IMR-90 (cell line): Measurements from ENCODE around the gene MBTPS1. TPM values are rescaled to one million over a fixed set of nuclear protein-coding genes. Genes with fewer than 3 reads are reported as not detected.

Experiments
- ATAC-seq: fragments of 200-7000 bp; cut with Tn5 transposase; 2 replicates; pipeline ENCODE4 v1.9.1; 2020; ENCODE audit warnings: low read depth, mild to moderate bottlenecking, moderate library complexity
- BruUV-seq: library from RNA; stranded (reverse); fragments of 400-500 nt; replicated peaks from 2 replicates; lab custom pipeline; 2021; lab: Mats Ljungman, UMichigan
- CTCF ChIA-PET: fragments of 300-600 bp; formaldehyde crosslinking; extraction: SDS; loops from one replicate; lab custom pipeline; 2021; ENCODE audit warnings: antibody characterized with exemption; lab: Yijun Ruan, JAX
- POLR2A ChIA-PET: fragments of 300-600 bp; sonication (Branson Sonifier 250); formaldehyde crosslinking; loops from one replicate; lab custom pipeline; 2022; ENCODE audit warnings: antibody characterized with exemption; ENCODE audit not compliant: unreplicated experiment; lab: Charles Lee
- DNase-seq: peaks from one replicate; pipeline ENCODE4 v3.0.0; 2013
- H2AFZ ChIP-seq: replicated peaks from 2 replicates; pipeline ENCODE3; 2013; ENCODE audit warnings: low read length, mild to moderate bottlenecking; ENCODE audit not compliant: poor library complexity
- H2AK5ac ChIP-seq: 2 replicates; pipeline ENCODE4 v1.6.1; 2013; ENCODE audit warnings: low read depth, low read length, inconsistent platforms
- H2AK9ac ChIP-seq: replicated peaks from 2 replicates; pipeline ENCODE3; 2013; ENCODE audit warnings: mild to moderate bottlenecking, low read depth, low read length, moderate library complexity; ENCODE audit not compliant: poor library complexity
- H2BK120ac ChIP-seq: 2 replicates; pipeline ENCODE4 v1.6.1; 2013; ENCODE audit warnings: low read depth, low read length, inconsistent platforms
- H2BK15ac ChIP-seq: 3 replicates; pipeline ENCODE4 v1.6.1; 2013; ENCODE audit warnings: low read depth, low read length, inconsistent platforms
- H2BK20ac ChIP-seq: 2 replicates; pipeline ENCODE4 v1.6.1; 2013; ENCODE audit warnings: low read depth, mild to moderate bottlenecking, inconsistent platforms, low read length, moderate library complexity
- H2BK5ac ChIP-seq: 2 replicates; pipeline ENCODE4 v1.6.1; 2013; ENCODE audit warnings: mild to moderate bottlenecking, low read depth, low read length, inconsistent platforms; ENCODE audit not compliant: poor library complexity, severe bottlenecking
- H3K14ac ChIP-seq: replicated peaks from 2 replicates; pipeline ENCODE4 v1.6.1; 2013; ENCODE audit warnings: low read depth, low read length, inconsistent platforms
- H3K18ac ChIP-seq: 2 replicates; pipeline ENCODE4 v1.6.1; 2013; ENCODE audit warnings: low read depth, low read length, control low read depth
- H3K23ac ChIP-seq: 2 replicates; pipeline ENCODE4 v1.6.1; 2013; ENCODE audit warnings: low read depth, low read length, inconsistent platforms
- H3K27ac ChIP-seq: 2 replicates; pipeline ENCODE4 v1.5.1; 2013; ENCODE audit warnings: mild to moderate bottlenecking, control low read depth, low read length; ENCODE audit not compliant: insufficient read depth
- H3K27me3 ChIP-seq: 2 replicates; pipeline ENCODE4 v1.6.1; 2013; ENCODE audit warnings: low read length; ENCODE audit not compliant: control insufficient read depth, insufficient read depth
- H3K36me3 ChIP-seq: 2 replicates; pipeline ENCODE4 v1.6.1; 2013; ENCODE audit warnings: low read length, mixed read lengths; ENCODE audit not compliant: control insufficient read depth, insufficient read depth
- H3K4ac ChIP-seq: 2 replicates; pipeline ENCODE4 v1.6.1; 2013; ENCODE audit warnings: low read depth, low read length, inconsistent platforms
- H3K4me1 ChIP-seq: 2 replicates; pipeline ENCODE4 v1.6.1; 2013; ENCODE audit warnings: low read length, mixed read lengths; ENCODE audit not compliant: control insufficient read depth, insufficient read depth
- H3K4me2 ChIP-seq: 2 replicates; pipeline ENCODE4 v1.6.1; 2013; ENCODE audit warnings: low read depth, mild to moderate bottlenecking, control low read depth, low read length, moderate library complexity
- H3K4me3 ChIP-seq: 2 replicates; pipeline ENCODE4 v1.5.1; 2013; ENCODE audit warnings: low read depth, mild to moderate bottlenecking, control low read depth, low read length, moderate library complexity; ENCODE audit not compliant: insufficient read depth
- H3K56ac ChIP-seq: 2 replicates; pipeline ENCODE4 v1.6.1; 2013; ENCODE audit warnings: low read length, inconsistent platforms; ENCODE audit not compliant: insufficient read depth; ENCODE audit errors: extremely low read depth
- H3K79me1 ChIP-seq, 2 experiments: 2 replicates each; pipeline ENCODE4 v1.6.1; 2013; ENCODE audit warnings: low read length in 2 of 2, inconsistent platforms in 1 of 2, low read depth in 1 of 2
- H3K9ac ChIP-seq: 2 replicates; pipeline ENCODE4 v1.6.1; 2013; ENCODE audit warnings: low read depth, low read length, control low read depth
- H3K9me1 ChIP-seq: 2 replicates; pipeline ENCODE4 v1.6.1; 2013; ENCODE audit warnings: low read length, inconsistent platforms; ENCODE audit not compliant: insufficient read depth
- H3K9me3 ChIP-seq: 2 replicates; pipeline ENCODE4 v1.6.1; 2013; ENCODE audit warnings: low read length; ENCODE audit not compliant: control insufficient read depth, insufficient read depth
- H4K20me1 ChIP-seq: 2 replicates; pipeline ENCODE4 v1.6.1; 2013; ENCODE audit warnings: low read length, inconsistent platforms; ENCODE audit not compliant: insufficient read depth
- H4K5ac ChIP-seq: 2 replicates; pipeline ENCODE4 v1.6.1; 2013; ENCODE audit warnings: mild to moderate bottlenecking, low read depth, low read length, control low read depth
- H4K8ac ChIP-seq, 2 experiments: 2 replicates each; pipeline ENCODE4 v1.6.1; 2013; ENCODE audit warnings: low read depth in 2 of 2, low read length in 2 of 2, control low read depth in 1 of 2, inconsistent platforms in 1 of 2
- H4K91ac ChIP-seq: 2 replicates; pipeline ENCODE4 v1.6.1; 2013; ENCODE audit warnings: low read depth, low read length, inconsistent platforms; ENCODE audit not compliant: insufficient read depth
- CEBPB ChIP-seq: IDR thresholded peaks from 2 replicates; pipeline ENCODE4 v1.6.1; 2012; ENCODE audit warnings: low read depth, low read length, improper control_type of control experiment
- CHD1 ChIP-seq: IDR thresholded peaks from 2 replicates; pipeline ENCODE4 v1.6.1; 2012; ENCODE audit warnings: low read depth, low read length, improper control_type of control experiment
- MAFK ChIP-seq: IDR thresholded peaks from 2 replicates; pipeline ENCODE4 v1.6.1; 2012; ENCODE audit warnings: low read depth, low read length, improper control_type of control experiment
- MXI1 ChIP-seq: IDR thresholded peaks from 2 replicates; pipeline ENCODE4 v1.6.1; 2012; ENCODE audit warnings: low read depth, mild to moderate bottlenecking, low read length, moderate library complexity, borderline replicate concordance
- POLR2A ChIP-seq: IDR thresholded peaks from 2 replicates; pipeline ENCODE4 v1.6.1; 2012; ENCODE audit warnings: mild to moderate bottlenecking, low read depth, low read length
- RAD21 ChIP-seq: IDR thresholded peaks from 2 replicates; pipeline ENCODE4 v1.6.1; 2012; ENCODE audit warnings: low read length, improper control_type of control experiment
- WGBS, 2 experiments: methylation state at CpG; one replicate each; pipeline versions ENCODE4 v1.1.5 to v1.1.7; 2013; ENCODE audit warnings: missing lambda C conversion rate in 2 of 2; ENCODE audit not compliant: insufficient read length in 1 of 2; ENCODE audit errors: extremely low coverage in 2 of 2; 5-methylcytosine and 5-hydroxymethylcytosine counted together
- dilution Hi-C: fragments of 300-500 bp; cut with HindIII; formaldehyde crosslinking; loops from one replicate; pipeline ENCODE4 v1.14.3; 2018; ENCODE audit warnings: low sequenced_read_pairs; ENCODE audit not compliant: unreplicated experiment
- in situ Hi-C: fragments of 300-500 bp; cut with MboI; formaldehyde crosslinking; loops from 3 replicates; pipeline ENCODE4 v1.14.3; 2019; ENCODE audit warnings: low sequenced_read_pairs, inconsistent platforms, mixed read lengths
- intact Hi-C: fragments of 100-400 bp; cut with micrococcal nuclease; formaldehyde crosslinking; loops from 2 replicates; pipeline ENCODE4 v1.10.0; 2022
- polyA plus RNA-seq, 3 experiments: library from polyadenylated mRNA; depleted of rRNA; stranded (reverse); fragments of >200 nt; gene quantifications; 2 replicates each; pipeline ENCODE4 v1.2.3, GENCODE V29; 2012; ENCODE audit warnings: low replicate concordance in 1 of 3
- total RNA-seq: library from RNA; depleted of rRNA; stranded (reverse); fragments of >200 nt; gene quantifications from 2 replicates; pipeline ENCODE4 v1.2.3, GENCODE V29; 2012
- TF ChIP-seq, protein P1 (sequence below): conservative IDR thresholded peaks from 2 replicates; pipeline ENCODE4 v1.5.1; 2012; ENCODE audit warnings: mild to moderate bottlenecking, low read depth, low read length, improper control_type of control experiment
- TF ChIP-seq, protein P2 (sequence below): fragments of 150-350 bp; IDR thresholded peaks from 2 replicates; pipeline ENCODE4 v1.6.1; 2016; ENCODE audit warnings: low read depth, mild to moderate bottlenecking, low read length, moderate library complexity, borderline replicate concordance

Gene MBTPS1
- total and polyA plus RNA-seq, 2 of the 4 experiments (the other 2 are of a cell fraction), result 59.0 to 70.4 TPM

- Histone ChIP-seq H2BK15ac (no peak overlapping the region), H3K36me3 (no peaks in the 10 kb centered on the region), H2AK9ac (no peak overlapping the region), H3K4me2 (no peak overlapping the region), H2BK5ac (no peak overlapping the region), H3K9ac (no peak overlapping the region), H3K23ac (no peak overlapping the region), H2AK5ac (no peak overlapping the region; the same call in 1 of the 2 replicates), H3K27ac (no peak overlapping the region), H3K9me1 (peaks cover 20% of the 10 kb centered on the region), H4K8ac (no peak overlapping the region), H2AFZ (no peak overlapping the region), H2BK120ac (no peak overlapping the region), H4K20me1 (peaks cover 21% of the 10 kb centered on the region; the same call in 1 of the 2 replicates), H3K56ac (no peak overlapping the region), H3K79me1 (peaks cover 25 to 63% of the 10 kb centered on the region in 2 experiments), H3K4me3 (no peak overlapping the region), H3K27me3 (no peaks in the 10 kb centered on the region), H3K4ac (no peak overlapping the region), H3K9me3 (no peaks in the 10 kb centered on the region), H3K18ac (no peak overlapping the region), H4K5ac (no peak overlapping the region), H2BK20ac (no peak overlapping the region), H4K91ac (no peak overlapping the region), H3K14ac (no peak overlapping the region), H3K4me1 (peaks cover 25% of the 10 kb centered on the region)
- WGBS, 2 experiments, result 90% methylated on average over 5 of the region's 8 CpGs; no CpG with 5 or more reads in 1 of the 2 experiments
- in situ Hi-C loops, result no loop called here
- POLR2A ChIA-PET, result no interaction called here
- CTCF ChIA-PET, result interaction anchor here (0.9 kb wide), 1 partner anchor 58 kb away, joined by 3 read pairs; no protein-coding TSS in a partner anchor
- TF ChIP-seq POLR2A (no peak), MXI1 (no peak), MAFK (no peak), CHD1 (no peak), RAD21 (no peak), CEBPB (no peak)
- TF ChIP-seq, protein P1, sequence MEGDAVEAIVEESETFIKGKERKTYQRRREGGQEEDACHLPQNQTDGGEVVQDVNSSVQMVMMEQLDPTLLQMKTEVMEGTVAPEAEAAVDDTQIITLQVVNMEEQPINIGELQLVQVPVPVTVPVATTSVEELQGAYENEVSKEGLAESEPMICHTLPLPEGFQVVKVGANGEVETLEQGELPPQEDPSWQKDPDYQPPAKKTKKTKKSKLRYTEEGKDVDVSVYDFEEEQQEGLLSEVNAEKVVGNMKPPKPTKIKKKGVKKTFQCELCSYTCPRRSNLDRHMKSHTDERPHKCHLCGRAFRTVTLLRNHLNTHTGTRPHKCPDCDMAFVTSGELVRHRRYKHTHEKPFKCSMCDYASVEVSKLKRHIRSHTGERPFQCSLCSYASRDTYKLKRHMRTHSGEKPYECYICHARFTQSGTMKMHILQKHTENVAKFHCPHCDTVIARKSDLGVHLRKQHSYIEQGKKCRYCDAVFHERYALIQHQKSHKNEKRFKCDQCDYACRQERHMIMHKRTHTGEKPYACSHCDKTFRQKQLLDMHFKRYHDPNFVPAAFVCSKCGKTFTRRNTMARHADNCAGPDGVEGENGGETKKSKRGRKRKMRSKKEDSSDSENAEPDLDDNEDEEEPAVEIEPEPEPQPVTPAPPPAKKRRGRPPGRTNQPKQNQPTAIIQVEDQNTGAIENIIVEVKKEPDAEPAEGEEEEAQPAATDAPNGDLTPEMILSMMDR, result no peak
- TF ChIP-seq, protein P2, sequence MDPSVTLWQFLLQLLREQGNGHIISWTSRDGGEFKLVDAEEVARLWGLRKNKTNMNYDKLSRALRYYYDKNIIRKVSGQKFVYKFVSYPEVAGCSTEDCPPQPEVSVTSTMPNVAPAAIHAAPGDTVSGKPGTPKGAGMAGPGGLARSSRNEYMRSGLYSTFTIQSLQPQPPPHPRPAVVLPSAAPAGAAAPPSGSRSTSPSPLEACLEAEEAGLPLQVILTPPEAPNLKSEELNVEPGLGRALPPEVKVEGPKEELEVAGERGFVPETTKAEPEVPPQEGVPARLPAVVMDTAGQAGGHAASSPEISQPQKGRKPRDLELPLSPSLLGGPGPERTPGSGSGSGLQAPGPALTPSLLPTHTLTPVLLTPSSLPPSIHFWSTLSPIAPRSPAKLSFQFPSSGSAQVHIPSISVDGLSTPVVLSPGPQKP, result no peak
- ATAC-seq (no peak), DNase-seq (no peak)
- dilution Hi-C loops, result no loop called here
- no TSS peak for BruUV-seq
- intact Hi-C loops, result no loop called here
Observed at GRCh38 chr16:84137287-84137686, 20.5 kb upstream of the MBTPS1 start.
